Measurements from ENCODE around the gene FRAT2. TPM values are rescaled to one million over a fixed set of nuclear protein-coding genes. Genes with fewer than 3 reads are reported as not detected.

The FRAT2 gene
- polyA plus RNA-seq, 1 experiment = 1.8 TPM

DNA sequence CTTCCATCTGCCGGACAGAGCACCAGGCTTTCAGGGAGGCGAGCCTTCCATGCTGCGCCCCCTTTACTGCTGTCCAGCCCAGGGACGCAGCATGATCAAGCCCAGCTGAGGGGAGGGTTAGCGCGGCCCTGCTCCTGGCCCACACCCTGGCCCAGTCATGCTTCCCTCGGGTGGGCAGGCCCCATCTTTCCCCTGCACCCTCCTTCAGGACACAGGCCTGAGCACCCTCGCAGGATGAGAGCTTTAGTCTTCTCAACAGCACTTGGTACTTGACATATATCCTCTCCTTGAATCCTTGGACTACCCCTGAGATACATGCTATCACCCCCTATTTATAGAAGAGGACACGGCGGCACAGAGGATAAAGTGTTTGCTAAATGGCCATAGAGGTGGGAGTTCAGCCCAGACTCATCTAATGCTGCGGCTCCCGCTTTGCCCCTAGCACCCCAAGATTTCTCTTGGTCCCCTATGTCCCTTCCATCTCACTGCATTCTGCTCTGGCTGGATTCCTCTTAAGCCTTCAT is 32.7 kb upstream of the FRAT2 start:
- Histone ChIP-seq H3K27me3 (ENCODE audit: control insufficient read depth, insufficient read depth, low read length) (no peaks in the 10 kb centered on the region), H3K4me3 (ENCODE audit: low read depth, low read length) (no peak overlapping the region), H3K36me3 (ENCODE audit: control insufficient read depth, insufficient read depth, low read length) (peaks cover 39% of the 10 kb centered on the region)
- CTCF ChIA-PET = interaction anchor here (0.6 to 1.1 kb wide), 2 partner anchors 10 to 32 kb away, joined by 3 to 5 read pairs; no protein-coding TSS in a partner anchor
- DNase-seq (ENCODE audit: low read depth) = no peak
- POLR2A ChIA-PET = no interaction called here
- TF ChIP-seq, protein P1, sequence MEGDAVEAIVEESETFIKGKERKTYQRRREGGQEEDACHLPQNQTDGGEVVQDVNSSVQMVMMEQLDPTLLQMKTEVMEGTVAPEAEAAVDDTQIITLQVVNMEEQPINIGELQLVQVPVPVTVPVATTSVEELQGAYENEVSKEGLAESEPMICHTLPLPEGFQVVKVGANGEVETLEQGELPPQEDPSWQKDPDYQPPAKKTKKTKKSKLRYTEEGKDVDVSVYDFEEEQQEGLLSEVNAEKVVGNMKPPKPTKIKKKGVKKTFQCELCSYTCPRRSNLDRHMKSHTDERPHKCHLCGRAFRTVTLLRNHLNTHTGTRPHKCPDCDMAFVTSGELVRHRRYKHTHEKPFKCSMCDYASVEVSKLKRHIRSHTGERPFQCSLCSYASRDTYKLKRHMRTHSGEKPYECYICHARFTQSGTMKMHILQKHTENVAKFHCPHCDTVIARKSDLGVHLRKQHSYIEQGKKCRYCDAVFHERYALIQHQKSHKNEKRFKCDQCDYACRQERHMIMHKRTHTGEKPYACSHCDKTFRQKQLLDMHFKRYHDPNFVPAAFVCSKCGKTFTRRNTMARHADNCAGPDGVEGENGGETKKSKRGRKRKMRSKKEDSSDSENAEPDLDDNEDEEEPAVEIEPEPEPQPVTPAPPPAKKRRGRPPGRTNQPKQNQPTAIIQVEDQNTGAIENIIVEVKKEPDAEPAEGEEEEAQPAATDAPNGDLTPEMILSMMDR (IDR thresholded peaks at IDR 0.05; ENCODE audit: insufficient read depth, low read depth, low read length) = no peak

DNA sequence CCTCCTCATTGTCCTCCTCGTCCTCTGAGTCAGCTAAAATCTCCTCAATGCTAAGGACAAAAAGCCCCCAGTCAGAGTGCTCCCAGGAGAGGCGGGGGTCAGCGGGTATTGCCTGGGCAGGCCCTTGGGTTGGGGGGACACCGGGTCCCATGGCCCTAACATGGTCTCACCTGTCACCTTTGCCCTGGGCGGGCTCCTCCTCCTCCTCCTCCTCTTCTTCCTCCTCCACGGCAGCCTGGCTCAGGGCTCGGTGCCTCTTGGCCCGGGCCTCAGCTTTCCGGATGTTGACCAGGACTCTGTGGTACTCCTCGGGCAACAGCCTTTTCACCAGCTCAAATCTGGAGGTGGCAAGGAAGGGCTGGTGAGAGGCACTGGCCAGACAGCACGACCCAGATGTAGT is 32.0 kb upstream of the FRAT2 start:
- no peak for DNase-seq (ENCODE audit: low read depth)
- Histone ChIP-seq H3K27me3 (ENCODE audit: control insufficient read depth, insufficient read depth, low read length) (no peaks in the 10 kb centered on the region), H3K36me3 (ENCODE audit: control insufficient read depth, insufficient read depth, low read length) (peaks cover 35% of the 10 kb centered on the region), H3K4me3 (ENCODE audit: low read depth, low read length) (no peak overlapping the region)
- POLR2A ChIA-PET = no interaction called here
- TF ChIP-seq, protein P1 (IDR thresholded peaks at IDR 0.05; ENCODE audit: insufficient read depth, low read depth, low read length) = no peak
- CTCF ChIA-PET = interaction anchor here (0.6 to 1.1 kb wide), 2 partner anchors 9 to 942 kb away, joined by 3 read pairs; no protein-coding TSS in a partner anchor

DNA sequence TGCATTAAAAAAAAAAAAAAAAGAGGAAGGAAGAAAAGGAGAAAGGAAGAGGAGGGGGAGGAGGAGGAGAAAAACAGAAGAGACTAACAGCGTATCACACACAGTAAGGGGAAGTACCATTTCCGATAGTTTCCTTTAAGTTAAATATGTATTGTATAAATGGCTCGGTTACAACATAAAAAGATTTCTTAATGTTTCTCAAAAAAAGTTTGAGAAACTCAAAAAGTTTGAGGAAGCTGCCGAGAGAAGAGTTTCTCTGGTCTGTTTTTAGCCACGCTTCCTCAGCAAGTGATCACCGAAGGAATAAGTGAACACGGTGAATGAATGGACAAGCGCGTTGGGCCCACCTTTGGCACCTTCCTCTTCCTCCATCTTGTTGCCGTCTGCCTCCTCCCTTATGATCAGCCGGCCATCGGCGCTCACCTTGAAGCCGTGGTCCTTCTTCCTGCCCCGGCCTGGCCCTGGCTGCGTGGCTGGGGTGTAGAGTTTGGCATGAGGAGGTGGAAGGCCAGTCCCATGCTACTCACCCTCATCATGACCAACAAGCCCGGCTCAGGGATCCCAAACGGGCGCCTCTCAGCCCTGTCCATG is 31.3 kb upstream of the FRAT2 start:
- ChIA-PET CTCF (interaction anchor here (1.1 kb wide), 1 partner anchor 8 kb away, joined by 3 read pairs; no protein-coding TSS in a partner anchor), POLR2A (no interaction called here)
- H3K36me3 ChIP-seq (ENCODE audit: control insufficient read depth, insufficient read depth, low read length) = peaks cover 35% of the 10 kb centered on the region
- no peak overlapping the region for H3K4me3 ChIP-seq (ENCODE audit: low read depth, low read length)
- DNase-seq (ENCODE audit: low read depth) = no peak
- TF ChIP-seq, protein P1 (IDR thresholded peaks at IDR 0.05; ENCODE audit: insufficient read depth, low read depth, low read length) = no peak
- H3K27me3 ChIP-seq (ENCODE audit: control insufficient read depth, insufficient read depth, low read length) = no peaks in the 10 kb centered on the region

DNA sequence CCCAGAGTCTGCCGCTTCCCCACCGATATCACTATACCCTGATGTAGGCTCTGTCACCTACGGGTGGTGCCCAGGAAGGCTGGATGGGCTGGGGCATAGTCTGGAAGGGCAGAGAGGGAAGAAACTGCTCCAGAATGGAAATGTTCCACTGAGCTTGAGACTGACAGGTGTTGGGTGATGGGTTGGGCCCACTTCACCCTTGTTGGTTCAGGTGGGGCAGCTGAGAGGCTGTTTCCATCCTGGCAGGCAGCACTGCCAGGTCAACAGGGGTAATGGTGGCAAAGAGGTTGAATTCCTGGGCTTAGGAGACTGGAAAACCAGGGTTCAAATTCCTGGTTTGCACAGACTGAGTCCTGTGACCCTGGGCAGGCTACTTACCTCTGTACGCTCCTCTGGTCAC is 28.5 kb upstream of the FRAT2 start:
- ChIA-PET POLR2A (no interaction called here), CTCF (no interaction called here)
- Histone ChIP-seq H3K27me3 (ENCODE audit: control insufficient read depth, insufficient read depth, low read length) (no peaks in the 10 kb centered on the region), H3K36me3 (ENCODE audit: control insufficient read depth, insufficient read depth, low read length) (peaks cover 36% of the 10 kb centered on the region), H3K4me3 (ENCODE audit: low read depth, low read length) (no peak overlapping the region)
- TF ChIP-seq, protein P1 (IDR thresholded peaks at IDR 0.05; ENCODE audit: insufficient read depth, low read depth, low read length) = no peak
- DNase-seq (ENCODE audit: low read depth) = no peak

DNA sequence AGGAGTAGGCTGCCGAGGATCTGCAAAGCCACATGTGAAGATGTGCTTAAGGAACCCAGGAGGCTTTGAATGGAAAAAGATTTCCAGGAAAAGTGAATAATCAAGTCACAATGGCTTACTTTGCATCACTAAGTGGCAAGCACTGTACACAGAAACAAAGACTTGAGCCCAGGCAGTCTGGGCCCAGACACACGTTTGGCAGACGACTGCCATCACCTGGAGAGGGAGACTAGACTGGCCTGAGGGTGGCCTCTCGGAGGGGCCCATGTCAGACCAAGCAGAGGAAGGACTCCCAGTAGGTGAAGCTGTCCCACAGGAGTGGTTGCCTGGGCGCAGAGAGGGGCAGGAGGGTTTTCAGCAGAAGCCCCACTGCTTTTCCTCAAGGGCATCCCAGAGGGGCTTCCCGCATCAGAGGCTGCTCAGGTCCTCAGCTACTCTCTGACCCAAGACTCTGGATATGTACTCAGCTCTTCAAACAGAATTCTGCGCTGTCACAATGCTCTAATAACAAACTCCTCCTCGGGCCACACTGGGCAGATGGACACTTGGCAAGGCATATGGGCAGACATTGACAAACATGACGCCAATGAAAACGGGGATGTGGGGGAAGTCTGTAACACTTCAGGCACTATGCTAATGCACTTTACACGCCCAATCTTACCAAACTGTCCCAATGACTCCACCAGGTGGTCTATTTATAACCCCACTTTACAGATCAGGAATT is 27.9 kb upstream of the FRAT2 start:
- POLR2A ChIA-PET = no interaction called here
- CTCF ChIA-PET = no interaction called here
- DNase-seq (ENCODE audit: low read depth) = no peak
- peaks cover 36% of the 10 kb centered on the region for H3K36me3 ChIP-seq (ENCODE audit: control insufficient read depth, insufficient read depth, low read length)
- no peak overlapping the region for H3K4me3 ChIP-seq (ENCODE audit: low read depth, low read length)
- TF ChIP-seq, protein P1 (IDR thresholded peaks at IDR 0.05; ENCODE audit: insufficient read depth, low read depth, low read length) = no peak
- no peaks in the 10 kb centered on the region for H3K27me3 ChIP-seq (ENCODE audit: control insufficient read depth, insufficient read depth, low read length)

All from BJ (cell line).